GM19324 (cell line): ENCODE results near the gene CXCR6.

ENCODE experiments used
- ATAC-seq: cut with Tn5 transposase; IDR thresholded peaks from one replicate; pipeline ENCODE4 v1.9.1; 2021; ENCODE audit warnings: mild to moderate bottlenecking, moderate library complexity; ENCODE audit not compliant: unreplicated experiment, low FRiP score

CXCR6 gene

GRCh38 chr3:45966371-45966791, 23.1 kb downstream of the CXCR6 start:
- no peak for ATAC-seq

GRCh38 chr3:45966950-45967640, 23.8 kb downstream of the CXCR6 start:
- ATAC-seq = no peak

- ATAC-seq = no peak
Observed at GRCh38 chr3:45967724-45968123, 24.5 kb downstream of the CXCR6 start.

GRCh38 chr3:45968149-45968548, 24.9 kb downstream of the CXCR6 start:
- no peak for ATAC-seq

GRCh38 chr3:45968706-45969105, 25.4 kb downstream of the CXCR6 start:
- ATAC-seq = no peak

- no peak for ATAC-seq
Observed at GRCh38 chr3:45969116-45969515, 25.9 kb downstream of the CXCR6 start.

- ATAC-seq = no peak
Observed at GRCh38 chr3:45969953-45970352, 26.7 kb downstream of the CXCR6 start.

GRCh38 chr3:45972534-45973402, 29.5 kb downstream of the CXCR6 start:
- no peak for ATAC-seq

GRCh38 chr3:45974686-45975085, 31.4 kb downstream of the CXCR6 start:
- no peak for ATAC-seq

- no peak for ATAC-seq
Observed at GRCh38 chr3:45975686-45976085, 32.4 kb downstream of the CXCR6 start.

- ATAC-seq = no peak
Observed at GRCh38 chr3:45976191-45977091, 33.2 kb downstream of the CXCR6 start.

- no peak for ATAC-seq
Observed at GRCh38 chr3:45978006-45978761, 34.9 kb downstream of the CXCR6 start.

- ATAC-seq = no peak
Observed at GRCh38 chr3:45979378-45979777, 36.1 kb downstream of the CXCR6 start.

- ATAC-seq = no peak
Observed at GRCh38 chr3:45980229-45980813, 37.1 kb downstream of the CXCR6 start.

- no peak for ATAC-seq
Observed at GRCh38 chr3:45980819-45981218, 37.6 kb downstream of the CXCR6 start.

GRCh38 chr3:45981346-45982074, 38.2 kb downstream of the CXCR6 start:
- ATAC-seq = no peak

GRCh38 chr3:45983770-45984169, 40.5 kb downstream of the CXCR6 start:
- ATAC-seq = no peak

GRCh38 chr3:45984331-45985312, 41.4 kb downstream of the CXCR6 start:
- no peak for ATAC-seq
